Measurements from ENCODE around the gene MBL2. TPM values are rescaled to one million over a fixed set of nuclear protein-coding genes. Genes with fewer than 3 reads are reported as not detected.

MBL2 gene
- not detected in 2 replicates for total RNA-seq

DNA sequence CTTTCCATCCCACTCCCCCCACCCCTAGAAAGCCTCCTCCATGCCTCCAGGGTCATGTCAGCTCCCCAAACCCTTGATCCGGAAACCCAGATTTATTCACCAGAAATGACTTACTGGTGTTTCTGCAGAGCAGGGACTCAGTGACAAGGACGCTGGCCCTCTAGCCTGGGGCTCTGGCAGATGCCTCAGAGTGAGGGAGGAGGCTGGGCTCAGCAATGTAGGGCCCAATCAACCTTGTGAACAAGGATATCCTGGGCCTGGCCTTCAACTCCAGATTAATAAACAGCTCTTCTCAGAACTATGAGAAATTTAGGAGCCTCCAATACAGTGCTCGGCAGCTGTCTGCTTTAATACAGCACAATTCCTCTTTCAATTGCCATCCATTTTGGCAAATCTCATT is at the start of gene MBL2:
TSS of gene MBL2 (minus strand) at position 162 of the 400 bp plus-strand sequence. CDS start 1,149 bp downstream, outside the sequence.

Measured in uterine smooth muscle cell (primary cell).